Right renal pelvis (tissue), 4 donors: ENCODE data around the gene TFF3. TPM values are rescaled to one million over a fixed set of nuclear protein-coding genes. Genes with fewer than 3 reads are reported as not detected.

Experiments used
- DNase-seq, 4 donors: peaks; one replicate each; pipeline ENCODE4 v3.0.0-alpha.2; 2013; ENCODE audit warnings: low read depth in 4 of 4, low spot score in 3 of 4, missing footprints in 1 of 4
- polyA plus RNA-seq, 4 donors: library from polyadenylated mRNA; unstranded; fragments of 120-200 nt; gene quantifications; one replicate each; pipeline ENCODE4 v1.2.1, GENCODE V29; 2013; ENCODE audit not compliant: insufficient read length in 4 of 4

TFF3 gene
- polyA plus RNA-seq, 4 donors, result 3.1 to 6.2 (median 3.6) TPM

- DNase-seq, result no peak
Measured at GRCh38 chr21:42291751-42292562, 23.3 kb downstream of the TFF3 start.

- DNase-seq, result no peak
Measured at GRCh38 chr21:42291003-42291750, 24.0 kb downstream of the TFF3 start.

- DNase-seq, result no peak
Measured at GRCh38 chr21:42290505-42290904, 24.7 kb downstream of the TFF3 start.

GRCh38 chr21:42289926-42290325, 25.3 kb downstream of the TFF3 start:
- DNase-seq, result no peak

GRCh38 chr21:42288962-42289361, 26.2 kb downstream of the TFF3 start:
- DNase-seq, result no peak

- DNase-seq, result no peak
Measured at GRCh38 chr21:42287193-42288083, 27.8 kb downstream of the TFF3 start.

GRCh38 chr21:42286416-42286815, 28.8 kb downstream of the TFF3 start:
- DNase-seq, result no peak

- DNase-seq, result no peak
Measured at GRCh38 chr21:42285569-42286245, 29.5 kb downstream of the TFF3 start.

GRCh38 chr21:42282715-42283114, 32.5 kb downstream of the TFF3 start:
- no peak for DNase-seq

- no peak for DNase-seq
Measured at GRCh38 chr21:42282021-42282420, 33.2 kb downstream of the TFF3 start.

GRCh38 chr21:42281181-42281680, 34.0 kb downstream of the TFF3 start:
- no peak for DNase-seq

GRCh38 chr21:42280356-42281180, 34.6 kb downstream of the TFF3 start:
- no peak for DNase-seq

- DNase-seq, result no peak
Measured at GRCh38 chr21:42279888-42280287, 35.3 kb downstream of the TFF3 start.

GRCh38 chr21:42279341-42279871, 35.8 kb downstream of the TFF3 start:
- no peak for DNase-seq

GRCh38 chr21:42278451-42279149, 36.6 kb downstream of the TFF3 start:
- no peak for DNase-seq

- DNase-seq, result no peak
Measured at GRCh38 chr21:42277593-42277992, 37.6 kb downstream of the TFF3 start.

GRCh38 chr21:42276526-42277154, 38.6 kb downstream of the TFF3 start:
- DNase-seq, result no peak

- DNase-seq, result no peak
Measured at GRCh38 chr21:42276076-42276475, 39.1 kb downstream of the TFF3 start.
